HG03457 (cell line): ENCODE data around the gene ALDOA.

Experiments used
- ATAC-seq: cut with Tn5 transposase; IDR thresholded peaks from one replicate; pipeline ENCODE4 v1.9.1; 2021; ENCODE audit warnings: moderate number of reproducible peaks; ENCODE audit not compliant: unreplicated experiment

ALDOA gene

DNA sequence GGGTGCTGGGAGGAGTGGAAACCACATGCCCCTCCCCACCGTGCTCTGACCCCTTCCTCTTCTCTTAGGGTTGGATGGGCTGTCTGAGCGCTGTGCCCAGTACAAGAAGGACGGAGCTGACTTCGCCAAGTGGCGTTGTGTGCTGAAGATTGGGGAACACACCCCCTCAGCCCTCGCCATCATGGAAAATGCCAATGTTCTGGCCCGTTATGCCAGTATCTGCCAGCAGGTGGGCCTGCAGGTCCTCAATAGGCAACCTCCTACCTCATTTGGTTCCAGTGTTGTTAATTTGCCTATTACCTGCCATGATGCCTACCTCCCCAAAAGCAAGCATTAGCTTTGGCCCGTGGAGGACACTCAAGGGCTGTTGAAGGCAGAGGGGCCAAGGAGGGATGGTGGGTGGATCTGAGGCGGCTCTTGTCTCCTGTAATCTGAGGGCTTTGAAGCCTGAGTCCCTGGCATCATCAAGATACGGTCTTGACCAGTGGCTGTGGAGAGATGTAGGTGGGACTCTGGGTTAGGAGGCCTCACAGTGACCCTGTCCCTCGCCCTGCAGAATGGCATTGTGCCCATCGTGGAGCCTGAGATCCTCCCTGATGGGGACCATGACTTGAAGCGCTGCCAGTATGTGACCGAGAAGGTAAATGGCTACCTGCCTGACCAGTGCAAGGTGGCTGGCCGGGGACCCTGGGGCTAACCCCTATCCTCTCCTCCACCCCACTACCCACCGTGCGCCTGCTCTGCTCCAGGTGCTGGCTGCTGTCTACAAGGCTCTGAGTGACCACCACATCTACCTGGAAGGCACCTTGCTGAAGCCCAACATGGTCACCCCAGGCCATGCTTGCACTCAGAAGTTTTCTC, 3.4 kb downstream of the ALDOA start:
- no peak for ATAC-seq

DNA sequence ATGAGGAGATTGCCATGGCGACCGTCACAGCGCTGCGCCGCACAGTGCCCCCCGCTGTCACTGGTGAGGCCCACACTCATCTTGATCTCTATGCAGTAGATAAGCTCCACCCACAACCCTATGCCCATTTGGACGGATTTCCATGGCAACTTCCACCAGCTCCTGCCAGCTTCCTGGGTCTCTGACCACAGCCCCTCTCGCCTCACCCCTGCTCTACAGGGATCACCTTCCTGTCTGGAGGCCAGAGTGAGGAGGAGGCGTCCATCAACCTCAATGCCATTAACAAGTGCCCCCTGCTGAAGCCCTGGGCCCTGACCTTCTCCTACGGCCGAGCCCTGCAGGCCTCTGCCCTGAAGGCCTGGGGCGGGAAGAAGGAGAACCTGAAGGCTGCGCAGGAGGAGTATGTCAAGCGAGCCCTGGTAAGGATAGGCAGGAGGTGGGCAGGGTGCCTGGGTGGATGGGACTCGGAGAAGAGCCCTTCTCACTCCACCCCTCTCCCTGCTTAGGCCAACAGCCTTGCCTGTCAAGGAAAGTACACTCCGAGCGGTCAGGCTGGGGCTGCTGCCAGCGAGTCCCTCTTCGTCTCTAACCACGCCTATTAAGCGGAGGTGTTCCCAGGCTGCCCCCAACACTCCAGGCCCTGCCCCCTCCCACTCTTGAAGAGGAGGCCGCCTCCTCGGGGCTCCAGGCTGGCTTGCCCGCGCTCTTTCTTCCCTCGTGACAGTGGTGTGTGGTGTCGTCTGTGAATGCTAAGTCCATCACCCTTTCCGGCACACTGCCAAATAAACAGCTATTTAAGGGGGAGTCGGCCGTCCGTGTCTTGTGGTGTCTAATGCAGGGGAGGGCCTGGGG, 4.3 kb downstream of the ALDOA start:
- no peak for ATAC-seq

DNA sequence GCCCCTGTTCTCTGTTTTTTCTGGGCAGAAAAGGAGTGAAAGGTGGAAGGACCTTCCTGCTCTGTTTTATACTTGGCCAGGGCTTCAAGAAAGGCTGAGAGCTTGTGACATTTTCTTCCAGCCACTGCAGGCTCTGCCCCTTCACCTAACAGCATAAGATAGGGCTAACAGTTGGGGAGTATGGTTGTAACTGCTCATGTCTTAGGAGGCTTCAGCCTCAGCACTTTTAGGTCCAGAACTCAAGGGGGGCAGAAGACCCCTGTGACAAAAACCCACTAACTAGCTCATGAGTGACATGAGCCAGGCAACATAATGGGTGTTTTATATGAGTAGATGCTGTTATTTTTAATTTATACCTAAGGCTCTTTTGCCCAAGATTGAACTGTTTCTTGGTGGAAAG, 4.9 kb downstream of the ALDOA start:
- no peak for ATAC-seq

DNA sequence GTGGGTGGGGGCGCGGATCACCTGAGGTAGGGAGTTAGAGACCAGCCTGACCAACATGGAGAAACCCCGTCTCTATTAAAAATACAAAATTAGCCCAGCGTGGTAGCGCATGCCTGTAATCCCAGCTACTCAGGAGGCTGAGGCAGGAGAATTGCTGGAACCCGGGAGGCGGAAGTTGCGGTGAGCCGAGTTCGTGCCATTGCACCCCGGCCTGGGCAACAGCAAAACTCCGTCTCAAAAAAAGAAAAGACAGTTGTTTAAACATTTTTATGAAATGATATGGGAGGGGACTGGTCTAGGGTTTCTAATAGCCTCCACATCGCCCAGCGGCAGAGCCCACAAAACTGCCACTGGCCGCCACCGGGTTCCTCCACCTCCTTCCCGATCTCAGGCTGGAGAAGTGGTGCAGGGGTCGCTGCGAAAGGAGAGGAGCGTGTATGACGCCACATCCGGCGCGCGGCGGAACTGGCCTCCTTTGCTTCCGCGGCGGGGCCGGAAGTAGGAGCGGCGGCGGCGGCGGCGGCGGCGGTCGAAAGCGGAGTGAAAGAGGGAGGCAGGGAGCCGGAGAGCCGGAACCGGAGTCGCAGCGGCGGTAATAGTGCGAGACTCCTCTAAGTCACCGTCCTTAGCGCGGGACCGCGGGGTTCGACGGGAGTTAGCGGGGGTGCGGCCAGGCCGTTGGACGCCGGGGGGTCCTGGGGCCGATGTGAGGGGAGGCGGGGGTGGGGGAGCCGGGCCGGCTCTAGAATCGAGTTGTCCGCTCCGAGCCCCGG, 10.1 kb downstream of the ALDOA start, which contains the start of gene PPP4C:
TSS of gene PPP4C (plus strand) at position 492 of the 773 bp plus-strand sequence. CDS start 384 bp downstream, outside the sequence.
- no peak for ATAC-seq

DNA sequence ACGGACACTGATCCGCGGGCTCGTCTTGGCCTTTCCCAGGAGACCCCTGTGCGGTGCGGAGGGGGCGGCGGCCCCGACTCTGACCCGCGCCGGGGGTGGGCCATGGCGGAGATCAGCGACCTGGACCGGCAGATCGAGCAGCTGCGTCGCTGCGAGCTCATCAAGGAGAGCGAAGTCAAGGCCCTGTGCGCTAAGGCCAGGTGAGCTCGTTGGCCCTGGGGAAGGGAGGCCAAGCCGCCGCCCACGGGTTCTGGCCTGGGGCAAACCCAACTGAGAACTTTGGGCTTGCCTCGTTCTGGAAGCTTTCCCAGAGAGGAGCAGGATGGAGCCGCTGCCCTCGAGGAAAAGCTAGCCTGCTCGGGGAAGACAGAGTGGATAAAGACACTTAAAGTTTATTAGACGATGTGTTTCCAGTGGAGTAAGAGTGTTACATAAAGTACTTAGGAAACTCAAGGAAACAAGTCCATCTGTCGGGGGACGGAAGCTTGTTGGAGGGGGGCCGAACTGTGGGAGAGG, 10.8 kb downstream of the ALDOA start:
- no peak for ATAC-seq

DNA sequence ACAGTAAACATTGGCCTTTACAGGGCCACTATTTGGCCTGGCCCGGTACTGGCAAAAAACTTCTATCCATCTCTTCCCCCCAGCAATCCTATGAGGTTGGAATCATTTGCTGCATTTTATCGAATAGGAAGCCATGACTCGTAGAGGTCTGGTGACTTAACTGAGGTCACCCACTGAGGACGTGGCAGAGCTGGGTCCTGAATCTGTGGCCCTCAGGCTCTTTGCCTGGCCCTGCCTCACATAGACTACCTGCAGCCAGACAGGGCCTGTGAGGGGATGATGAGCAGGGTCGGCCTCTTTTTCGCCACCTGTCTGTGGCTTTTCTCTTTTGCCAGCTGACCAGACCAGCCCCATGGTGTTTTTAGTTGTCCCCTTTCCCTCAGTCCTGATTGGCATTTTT, 12.1 kb downstream of the ALDOA start:
- ATAC-seq, result no peak

DNA sequence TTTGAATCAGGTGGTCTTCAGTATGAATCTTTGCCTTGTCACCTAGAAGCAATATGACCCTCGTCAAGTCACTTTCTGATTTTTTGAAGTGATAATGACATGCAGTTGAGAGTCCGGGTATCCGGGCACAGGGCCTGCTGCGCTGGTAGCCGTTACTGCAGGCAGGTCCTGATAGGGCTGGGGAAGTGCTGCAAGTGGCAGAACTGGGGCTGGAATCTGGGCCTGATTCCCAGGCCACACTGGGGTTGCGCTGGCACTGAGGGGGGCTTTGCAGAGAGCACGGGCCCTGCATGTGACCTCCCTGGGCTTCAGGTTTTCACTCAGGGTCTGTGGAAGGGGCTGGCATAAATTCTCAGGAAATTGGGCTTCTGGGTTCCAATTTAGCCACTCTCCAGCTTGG, 13.2 kb downstream of the ALDOA start:
- no peak for ATAC-seq

DNA sequence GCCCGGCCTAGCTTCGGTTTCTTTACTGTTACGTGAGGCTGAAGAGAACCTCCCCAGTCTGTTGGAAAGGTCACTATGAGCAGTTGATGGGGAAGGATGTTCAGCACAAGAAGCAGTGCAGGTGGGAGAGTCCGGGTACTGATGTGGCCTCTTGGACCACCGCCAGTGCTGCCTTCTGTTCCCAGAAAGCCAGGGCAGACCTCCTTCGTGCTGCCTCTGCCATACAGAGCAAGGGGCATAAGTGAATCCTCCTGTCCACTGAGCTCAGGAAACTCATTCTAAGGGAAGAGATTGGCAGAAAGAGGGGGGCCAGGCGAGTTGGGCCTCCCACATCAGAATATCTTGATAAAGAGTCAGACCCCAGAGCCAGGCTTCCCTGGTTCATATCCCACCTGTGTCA, 13.9 kb downstream of the ALDOA start:
- no peak for ATAC-seq

DNA sequence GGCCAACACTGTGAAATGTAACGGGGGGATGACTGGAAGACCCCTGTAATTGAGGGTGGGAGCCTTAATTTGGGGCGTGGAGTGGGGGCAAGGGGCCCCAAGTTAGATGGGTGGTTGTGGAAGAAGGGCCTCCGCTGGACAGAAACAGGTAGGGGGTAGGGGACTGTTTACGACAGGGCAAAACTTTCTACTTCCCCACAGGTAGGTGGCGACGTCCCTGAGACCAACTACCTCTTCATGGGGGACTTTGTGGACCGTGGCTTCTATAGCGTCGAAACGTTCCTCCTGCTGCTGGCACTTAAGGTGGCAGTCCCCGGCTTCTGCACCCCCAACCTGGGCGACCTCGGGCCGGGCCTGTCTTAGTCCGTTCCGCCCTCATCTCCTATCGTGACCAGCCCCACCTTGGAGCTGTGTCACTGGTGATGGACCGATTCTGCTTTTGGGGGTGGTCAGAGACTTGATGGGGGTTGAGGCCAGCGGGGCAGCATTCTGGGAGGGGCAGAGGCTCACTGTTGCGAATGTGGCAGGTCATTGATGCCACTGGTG, 17.1 kb downstream of the ALDOA start:
- no peak for ATAC-seq

DNA sequence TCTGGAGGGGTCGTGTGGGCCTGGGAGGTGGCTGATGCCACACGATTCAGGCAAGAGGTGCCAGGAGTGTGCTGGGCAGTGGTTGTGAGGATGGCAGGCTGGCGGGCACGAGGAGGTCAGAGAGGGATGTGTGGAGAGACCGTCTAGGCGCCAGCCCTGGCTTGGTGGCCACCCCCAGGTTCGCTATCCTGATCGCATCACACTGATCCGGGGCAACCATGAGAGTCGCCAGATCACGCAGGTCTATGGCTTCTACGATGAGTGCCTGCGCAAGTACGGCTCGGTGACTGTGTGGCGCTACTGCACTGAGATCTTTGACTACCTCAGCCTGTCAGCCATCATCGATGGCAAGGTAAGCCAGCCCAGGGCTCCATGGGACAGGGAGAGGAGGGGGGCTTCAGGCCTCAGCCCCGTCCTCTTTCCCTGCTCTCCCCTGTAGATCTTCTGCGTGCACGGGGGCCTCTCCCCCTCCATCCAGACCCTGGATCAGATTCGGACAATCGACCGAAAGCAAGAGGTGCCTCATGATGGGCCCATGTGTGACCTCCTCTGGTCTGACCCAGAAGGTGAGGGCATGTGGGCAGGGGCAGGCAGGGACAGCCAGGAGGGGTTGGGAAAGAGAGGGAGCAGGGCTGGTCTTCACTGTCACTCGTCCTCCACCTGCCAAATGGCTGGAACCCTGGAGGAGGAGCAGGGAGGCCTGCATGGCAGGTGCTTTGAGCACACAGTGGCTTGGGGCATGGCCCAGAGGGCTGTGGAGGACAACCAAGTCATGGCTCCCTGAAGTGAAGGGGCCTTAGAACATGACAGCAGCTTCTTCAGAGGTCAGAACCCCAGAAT, 17.9 kb downstream of the ALDOA start:
- ATAC-seq, result no peak

DNA sequence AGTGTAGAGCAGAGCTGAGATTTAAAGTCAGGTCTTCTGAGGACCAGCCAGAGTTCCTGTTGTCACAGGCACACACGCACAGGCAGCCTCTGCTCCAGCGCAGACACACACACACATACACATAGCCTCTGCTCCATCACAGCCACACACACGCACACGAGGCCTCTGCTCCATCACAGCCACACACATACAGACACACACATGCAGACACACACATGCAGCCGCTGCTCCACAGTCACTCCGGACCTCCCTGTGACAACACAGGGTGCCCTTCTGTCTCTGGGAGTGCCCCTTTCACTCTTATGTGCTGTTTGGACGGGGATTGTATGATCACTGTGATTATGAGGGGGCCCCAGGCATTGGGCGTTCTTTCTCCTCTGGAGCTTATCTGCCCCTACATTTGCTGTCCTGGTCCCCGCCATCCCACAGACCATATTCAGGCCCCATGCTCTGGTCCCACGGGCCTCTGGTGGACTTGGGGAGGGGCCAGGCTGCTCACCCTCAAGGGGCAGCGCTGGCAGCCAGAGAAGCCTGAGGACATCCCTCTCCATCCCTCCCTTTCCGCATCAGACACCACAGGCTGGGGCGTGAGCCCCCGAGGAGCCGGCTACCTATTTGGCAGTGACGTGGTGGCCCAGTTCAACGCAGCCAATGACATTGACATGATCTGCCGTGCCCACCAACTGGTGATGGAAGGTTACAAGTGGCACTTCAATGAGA, 18.7 kb downstream of the ALDOA start:
- ATAC-seq, result no peak

DNA sequence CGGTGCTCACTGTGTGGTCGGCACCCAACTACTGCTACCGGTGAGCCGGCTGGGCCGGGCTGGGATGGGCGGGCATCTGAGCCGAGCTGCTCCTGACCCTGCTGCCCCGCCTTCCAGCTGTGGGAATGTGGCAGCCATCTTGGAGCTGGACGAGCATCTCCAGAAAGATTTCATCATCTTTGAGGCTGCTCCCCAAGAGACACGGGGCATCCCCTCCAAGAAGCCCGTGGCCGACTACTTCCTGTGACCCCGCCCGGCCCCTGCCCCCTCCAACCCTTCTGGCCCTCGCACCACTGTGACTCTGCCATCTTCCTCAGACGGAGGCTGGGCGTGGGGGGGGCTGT, 19.2 kb downstream of the ALDOA start:
- no peak for ATAC-seq

DNA sequence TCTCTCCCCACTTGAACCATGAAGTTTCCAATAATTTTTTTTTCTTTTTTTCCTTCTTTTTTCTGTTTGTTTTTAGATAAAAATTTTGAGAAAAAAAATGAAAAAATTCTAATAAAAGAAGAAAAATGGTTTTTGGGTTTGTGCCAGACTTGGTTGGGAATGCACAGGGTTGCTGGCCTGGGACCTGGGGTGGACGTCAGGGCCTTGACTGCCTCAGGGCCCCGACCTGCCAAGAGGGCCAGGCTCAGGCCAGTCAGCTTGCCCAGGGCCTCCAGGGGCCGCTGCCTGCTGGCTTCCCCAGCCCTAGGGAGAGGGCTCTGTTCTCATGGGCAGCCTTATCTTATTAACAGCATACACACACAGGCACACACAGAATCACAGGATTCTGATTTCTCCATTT, 19.7 kb downstream of the ALDOA start:
- no peak for ATAC-seq

DNA sequence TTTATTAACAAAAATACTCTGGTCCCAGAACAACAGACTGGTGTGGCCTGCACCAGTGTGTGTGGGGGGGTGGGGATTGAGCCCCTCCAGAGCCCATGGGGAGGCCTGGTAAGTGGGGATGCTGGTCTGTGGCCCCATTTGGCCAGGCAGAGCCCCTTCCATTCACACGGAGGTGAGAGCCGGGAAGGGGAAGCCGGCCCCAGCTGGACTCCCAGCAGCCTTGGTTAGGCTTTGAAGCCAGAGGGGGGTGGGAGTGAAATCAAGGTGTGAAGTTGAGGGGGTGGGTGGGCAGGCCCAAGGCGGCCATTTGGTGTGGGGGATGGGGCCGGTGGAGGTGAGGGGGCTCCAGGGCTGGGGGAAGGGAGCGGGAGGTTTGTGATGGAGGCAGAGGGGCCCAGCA, 20.3 kb downstream of the ALDOA start:
- no peak for ATAC-seq

DNA sequence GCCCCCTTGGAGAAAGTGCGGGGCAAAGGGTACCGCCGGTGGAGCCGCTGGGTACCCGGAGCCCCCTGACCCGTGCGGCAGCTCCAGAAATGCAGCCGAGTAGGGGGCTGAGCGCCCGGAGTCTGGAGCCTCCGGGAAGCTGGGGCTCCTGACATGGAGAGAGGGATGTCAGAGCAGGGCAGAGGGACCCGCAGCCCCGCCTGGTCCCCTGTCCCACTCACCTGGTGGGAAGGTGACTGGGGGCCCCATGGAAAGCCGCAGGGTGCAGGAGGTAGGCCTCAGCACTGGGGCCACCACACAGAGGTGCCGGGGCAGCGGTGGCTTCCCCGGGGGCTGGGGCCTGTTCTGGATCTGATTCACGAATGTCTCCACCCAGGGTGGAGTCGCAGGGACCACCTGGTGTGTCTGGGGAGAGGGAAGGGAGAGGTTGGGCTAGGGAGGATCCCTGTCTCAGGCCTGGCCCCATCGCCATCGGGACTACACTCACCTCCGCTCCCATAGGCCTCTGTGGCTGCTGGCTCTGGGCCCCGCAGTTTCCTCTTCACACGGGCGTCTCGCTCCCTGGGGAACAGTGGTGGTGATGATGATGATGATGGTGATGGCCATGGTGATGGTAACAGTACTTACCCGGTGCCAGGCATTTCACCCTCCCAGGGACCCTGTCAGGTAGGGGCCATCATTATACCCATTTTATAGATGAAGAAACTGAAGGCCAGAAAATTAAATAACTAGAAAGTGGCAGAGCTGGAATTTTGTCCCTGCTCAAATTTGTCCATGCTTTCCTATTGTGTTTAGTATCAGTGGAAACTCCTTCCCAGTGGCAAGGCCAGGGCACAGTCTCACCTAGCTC, 21.0 kb downstream of the ALDOA start:
- ATAC-seq, result no peak

DNA sequence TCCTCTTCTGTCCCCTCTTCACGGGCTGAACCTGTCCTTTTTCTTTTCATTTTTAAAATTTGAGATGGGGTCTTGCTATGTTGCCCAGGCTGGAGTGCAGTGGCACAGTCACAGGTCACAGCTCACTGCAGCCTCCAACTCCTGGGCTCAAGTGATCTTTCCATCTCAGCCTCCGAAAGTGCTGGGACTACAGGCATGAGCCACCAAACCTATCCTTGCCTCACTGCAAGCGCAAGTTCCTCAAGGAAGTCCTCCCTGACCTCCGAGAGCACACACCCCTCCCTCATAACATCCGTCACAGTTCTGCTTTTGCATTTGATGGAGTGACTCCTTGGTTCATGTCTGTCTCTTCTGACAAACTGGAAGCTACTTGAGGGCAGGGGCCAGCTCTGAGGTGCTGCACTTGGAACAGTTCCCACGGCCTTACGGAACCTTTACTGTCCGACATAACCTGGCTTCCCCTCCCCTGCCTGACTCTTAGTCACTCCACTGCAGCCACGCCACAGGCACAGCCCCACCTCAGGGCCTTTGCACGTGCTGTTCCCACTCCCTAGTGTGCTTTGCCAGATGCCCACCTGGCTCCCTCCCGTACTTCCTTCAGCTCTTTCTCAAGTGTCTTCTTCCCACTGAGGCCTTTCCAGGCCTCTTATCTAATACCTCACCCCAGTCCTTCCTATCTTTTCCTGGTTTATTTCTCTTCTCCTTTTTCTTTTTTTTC, 21.8 kb downstream of the ALDOA start:
- no peak for ATAC-seq

DNA sequence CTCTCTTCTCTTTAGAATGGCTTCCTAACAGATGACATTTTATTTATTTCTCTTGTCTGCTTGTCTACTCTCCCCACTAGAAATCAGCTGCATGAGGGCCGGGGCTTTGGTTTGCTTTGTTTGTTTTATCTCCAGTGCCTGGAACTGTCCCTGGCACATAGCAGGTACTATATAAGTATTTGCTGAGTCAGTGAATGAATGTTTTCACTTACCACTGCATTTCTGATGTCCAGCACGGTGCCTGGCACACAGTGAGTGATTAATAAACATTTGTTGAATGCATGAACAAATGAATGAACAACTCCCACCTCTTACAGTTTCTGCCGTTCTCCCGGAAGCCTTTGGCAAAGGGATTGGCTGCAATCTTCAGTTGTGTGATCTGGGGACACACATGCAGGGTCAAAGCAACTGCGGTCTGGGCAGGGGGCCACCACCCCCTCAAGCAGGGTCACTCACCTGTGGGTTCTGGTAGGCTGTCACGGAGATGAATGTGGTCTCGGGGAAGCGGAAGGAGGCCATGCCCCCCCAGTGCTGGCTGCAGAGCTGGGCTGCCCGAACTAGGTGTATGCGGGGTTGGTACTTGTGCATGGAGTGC, 22.8 kb downstream of the ALDOA start:
- ATAC-seq, result no peak
